Stimulated activated CD4-positive, alpha-beta T cell treated with anti-CD3 and anti-CD28 coated beads, TNF-alpha, amount 100 ng/mL, for 24 hours (primary cell): Measurements from ENCODE around the gene DHCR7.
A peak's percentile ranks its signal among the peaks of the same experiment; 100 is the strongest.

Experiments used
- DNase-seq, 3 experiments: peaks; one replicate each; pipeline ENCODE4 v3.0.0-alpha.2; 2020; ENCODE audit warnings: low read depth in 3 of 3

The DHCR7 gene

GRCh38 chr11:71456831-71457230, 8.6 kb upstream of the DHCR7 start:
- no peak for DNase-seq

- no peak for DNase-seq
Measured at GRCh38 chr11:71456294-71456693, 8.1 kb upstream of the DHCR7 start.

- DNase-seq, result no peak
Measured at GRCh38 chr11:71454470-71455113, 6.4 kb upstream of the DHCR7 start.

- DNase-seq, result no peak
Measured at GRCh38 chr11:71453918-71454304, 5.7 kb upstream of the DHCR7 start.

- peak; percentile 87 to 95 (median 88) for DNase-seq
Measured at GRCh38 chr11:71453037-71453917, 5.1 kb upstream of the DHCR7 start, which contains the start of gene NADSYN1. Gene NADSYN1, plus strand, starts transcription at chr11:71453203. Its CDS starts 94 bp downstream, at chr11:71453297.

- peak in 1 of 3 experiments; percentile 41 for DNase-seq
Measured at GRCh38 chr11:71452199-71453036, 4.2 kb upstream of the DHCR7 start.

GRCh38 chr11:71451596-71452198, 3.5 kb upstream of the DHCR7 start:
- DNase-seq, result no peak

- no peak for DNase-seq
Measured at GRCh38 chr11:71450939-71451338, 2.7 kb upstream of the DHCR7 start.

GRCh38 chr11:71450507-71450906, 2.3 kb upstream of the DHCR7 start:
- DNase-seq, result no peak

GRCh38 chr11:71449596-71449995, 1.4 kb upstream of the DHCR7 start:
- no peak for DNase-seq

- DNase-seq, result peak in 1 of 3 experiments; percentile 28
Measured at GRCh38 chr11:71447791-71448256, 369 bp downstream of the DHCR7 start.

GRCh38 chr11:71446942-71447688, 1.1 kb downstream of the DHCR7 start:
- DNase-seq, result no peak

GRCh38 chr11:71446150-71446549, 2.0 kb downstream of the DHCR7 start:
- no peak for DNase-seq

- DNase-seq, result no peak
Measured at GRCh38 chr11:71444811-71445210, 3.4 kb downstream of the DHCR7 start.

- DNase-seq, result no peak
Measured at GRCh38 chr11:71443736-71444445, 4.3 kb downstream of the DHCR7 start.

- no peak for DNase-seq
Measured at GRCh38 chr11:71442880-71443279, 5.3 kb downstream of the DHCR7 start.

GRCh38 chr11:71442123-71442522, 6.1 kb downstream of the DHCR7 start:
- DNase-seq, result no peak

- no peak for DNase-seq
Measured at GRCh38 chr11:71441251-71441650, 6.9 kb downstream of the DHCR7 start.

GRCh38 chr11:71440021-71440755, 8.0 kb downstream of the DHCR7 start:
- no peak for DNase-seq
